G401.6 (cell line): Measurements from ENCODE around the gene NANOS3.

Experiments
- FAIRE-seq: peaks from 2 replicates; lab custom pipeline; 2012; peaks lifted over from hg19 to GRCh38; lab: Jason Lieb, UNC

The NANOS3 gene

DNA sequence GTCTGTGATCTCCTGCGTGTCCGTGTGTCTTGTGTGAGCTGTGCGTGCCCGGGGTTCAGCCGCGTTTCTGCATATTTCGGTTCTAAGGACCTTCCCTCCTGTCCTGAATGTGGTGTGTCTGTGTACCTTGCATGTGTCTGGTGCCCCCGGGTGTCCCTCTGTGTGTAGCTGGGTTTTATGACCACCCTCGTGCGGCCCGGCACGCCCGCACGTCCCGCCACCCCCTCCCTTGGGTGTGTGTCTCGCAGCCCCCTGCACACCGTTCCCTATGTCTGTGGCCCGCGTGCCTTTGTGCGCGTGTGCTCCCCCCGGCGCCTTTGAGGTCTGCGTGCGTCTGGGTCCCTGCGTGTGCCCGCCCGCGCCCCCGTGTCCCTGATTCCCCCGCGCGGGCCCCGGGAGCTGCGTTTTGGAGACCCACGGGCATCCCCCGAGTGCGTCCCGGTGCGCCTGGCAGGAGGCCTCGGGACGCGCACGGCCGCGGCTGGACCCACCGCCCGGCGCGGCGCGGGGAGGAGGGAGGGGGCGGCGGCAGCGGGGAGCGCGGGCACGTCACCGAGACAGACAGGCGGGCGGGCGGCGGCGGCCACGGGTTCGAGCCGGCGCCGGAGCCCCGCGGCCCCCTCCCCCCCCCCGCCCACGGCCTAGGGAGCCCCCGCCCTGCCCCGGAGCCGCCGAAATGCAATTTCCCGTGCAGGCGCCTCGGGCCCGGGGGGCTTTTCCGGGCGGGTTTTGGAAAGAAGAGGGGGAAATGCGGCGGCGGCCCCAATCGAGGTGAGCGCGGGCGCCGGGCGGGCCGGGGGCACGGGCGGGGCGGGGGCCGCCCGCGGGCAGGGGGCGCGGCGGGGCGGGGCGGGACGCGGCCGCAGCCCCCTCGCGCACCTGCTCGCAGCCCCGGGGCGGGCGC, 12.0 kb upstream of the NANOS3 start:
- no peak for FAIRE-seq

DNA sequence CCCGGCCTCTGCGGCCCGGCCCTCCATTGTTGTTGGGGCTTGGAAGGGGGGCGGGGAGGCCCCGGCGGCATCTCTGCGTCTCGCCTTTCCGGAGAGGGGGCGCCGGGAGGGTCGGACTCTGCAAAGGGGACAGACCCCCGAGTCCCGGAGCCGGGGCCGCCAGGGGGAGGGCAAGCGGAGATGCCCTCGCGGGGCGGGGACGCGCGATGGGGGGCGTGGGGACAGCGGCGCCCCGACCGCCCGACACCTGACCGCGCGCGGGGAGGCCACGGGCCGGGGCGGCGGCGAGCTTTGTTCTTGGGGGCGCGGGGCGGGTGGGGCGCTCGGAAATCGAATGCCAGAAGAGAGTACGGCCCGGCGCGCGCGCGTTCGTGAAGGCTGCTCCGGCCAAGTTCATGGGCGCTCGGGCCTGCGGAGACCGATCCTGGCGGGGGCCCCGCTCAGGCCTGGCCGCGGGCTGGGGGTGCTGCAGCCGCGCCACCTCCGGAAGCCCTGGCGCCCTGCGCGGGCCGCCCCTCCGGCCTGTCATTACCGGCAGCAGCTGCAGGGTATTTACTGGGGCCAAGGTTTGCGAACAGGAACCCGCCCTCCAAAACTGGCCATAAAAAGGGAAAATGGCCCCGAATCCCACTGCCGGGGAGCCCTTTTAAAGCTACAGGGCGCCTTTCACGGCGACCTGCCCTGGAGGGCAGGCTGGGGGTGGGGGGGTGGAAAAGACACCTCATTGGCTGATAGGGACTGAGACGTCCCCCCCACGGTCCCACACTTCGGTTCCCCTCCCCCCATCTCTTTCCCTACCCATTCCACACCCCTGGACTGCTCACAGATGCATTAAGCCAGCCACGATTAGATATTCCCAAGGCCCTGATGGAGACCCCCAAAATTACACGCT, 11.1 kb upstream of the NANOS3 start:
- no peak for FAIRE-seq

DNA sequence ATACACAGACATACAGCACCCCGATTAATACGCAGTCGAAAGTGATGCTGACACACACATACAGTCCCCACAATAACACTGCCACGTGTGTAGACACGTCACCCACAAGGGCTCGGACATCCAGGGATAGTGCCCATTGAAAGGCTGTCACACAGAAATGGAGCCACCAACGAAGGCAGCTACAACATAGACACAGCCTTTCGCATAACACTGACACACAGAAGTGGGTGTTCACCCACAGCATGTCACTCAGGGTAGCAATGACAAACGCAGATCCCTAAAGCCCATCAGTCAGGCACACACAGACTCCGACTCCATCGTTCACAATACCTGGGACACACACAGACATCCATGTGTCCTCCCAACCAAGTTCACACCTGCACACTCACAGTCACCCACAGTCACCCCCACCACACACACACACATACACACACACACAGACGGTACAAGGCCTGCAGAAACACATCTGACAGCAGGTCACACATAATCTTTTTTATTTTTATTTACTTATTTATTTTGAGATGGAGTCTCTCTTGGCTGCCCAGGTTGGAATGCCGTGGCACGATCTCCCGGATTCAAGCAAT, 10.4 kb upstream of the NANOS3 start:
- no peak for FAIRE-seq

DNA sequence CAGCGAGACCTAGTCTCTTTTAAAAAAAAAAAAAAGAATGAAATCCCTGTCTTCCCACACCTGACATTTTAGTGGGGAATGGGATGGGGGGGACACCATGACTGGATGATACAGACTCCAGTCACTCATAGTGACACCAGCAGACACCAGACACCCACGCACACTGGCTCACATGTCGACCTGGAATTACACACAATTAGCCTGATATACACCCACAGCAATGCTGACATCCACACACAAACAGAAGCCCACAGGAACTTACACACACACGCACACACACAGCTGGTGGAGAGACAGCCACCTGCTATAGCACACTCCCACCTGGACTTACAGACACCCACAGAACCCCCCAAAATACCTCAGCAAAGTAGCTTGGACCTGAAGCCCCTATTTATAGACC, 8.3 kb upstream of the NANOS3 start:
- FAIRE-seq, result no peak

DNA sequence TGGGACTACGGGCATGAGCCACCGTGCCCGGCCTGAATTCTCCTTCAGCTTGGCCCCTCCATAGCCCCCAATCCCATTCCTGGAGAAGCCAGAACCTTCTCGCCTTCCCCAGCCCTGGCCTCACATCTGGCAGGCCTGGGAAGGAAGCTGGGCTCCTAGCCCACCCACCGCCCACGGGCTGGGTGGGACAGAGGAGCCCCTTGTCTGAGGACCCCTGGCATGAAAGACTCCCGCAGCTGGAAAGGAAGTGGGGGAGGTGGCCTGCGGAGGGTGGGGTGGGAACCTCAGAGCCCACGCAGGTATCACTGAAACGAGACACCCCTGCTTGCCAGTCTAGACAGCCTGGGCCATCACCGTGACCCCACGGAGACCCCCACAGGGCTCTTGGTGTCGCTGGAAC, 7.7 kb upstream of the NANOS3 start:
- no peak for FAIRE-seq

DNA sequence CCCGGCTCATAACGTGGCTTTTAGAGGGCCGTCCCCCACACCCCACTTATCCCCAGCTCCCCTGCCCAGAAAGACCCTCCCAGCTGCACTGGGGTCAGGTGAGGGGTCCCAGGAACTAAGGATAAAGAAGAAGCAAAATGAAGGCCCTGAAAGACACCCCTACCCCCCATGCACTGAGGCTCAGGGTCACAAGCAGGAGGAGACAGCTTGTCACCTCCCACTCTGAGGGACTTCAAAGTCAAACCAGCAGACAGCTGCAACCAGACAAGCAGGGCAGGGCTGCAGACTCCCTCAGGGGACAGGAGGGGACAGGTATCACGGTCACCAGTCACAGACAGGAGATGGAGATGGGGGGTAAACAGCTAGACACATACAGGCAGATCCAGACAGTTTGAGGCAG, 6.1 kb upstream of the NANOS3 start:
- FAIRE-seq, result no peak

DNA sequence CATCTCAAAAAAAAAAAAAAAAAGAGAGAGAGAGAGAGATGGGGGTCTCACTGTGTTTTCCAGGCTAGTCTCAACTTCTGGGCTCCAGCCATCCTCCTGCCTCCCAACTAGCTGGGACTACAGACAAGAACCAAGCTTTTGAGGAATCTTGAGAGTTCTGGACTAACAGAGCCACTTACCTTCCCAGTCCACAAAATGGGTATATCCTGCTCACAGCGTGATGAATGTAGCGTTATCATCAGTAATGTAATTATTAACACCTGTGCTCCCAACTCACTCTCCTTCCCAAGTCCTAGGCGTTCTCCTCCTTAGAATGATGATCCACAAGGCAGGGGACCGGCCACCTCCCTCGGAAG, 4.6 kb upstream of the NANOS3 start:
- no peak for FAIRE-seq

DNA sequence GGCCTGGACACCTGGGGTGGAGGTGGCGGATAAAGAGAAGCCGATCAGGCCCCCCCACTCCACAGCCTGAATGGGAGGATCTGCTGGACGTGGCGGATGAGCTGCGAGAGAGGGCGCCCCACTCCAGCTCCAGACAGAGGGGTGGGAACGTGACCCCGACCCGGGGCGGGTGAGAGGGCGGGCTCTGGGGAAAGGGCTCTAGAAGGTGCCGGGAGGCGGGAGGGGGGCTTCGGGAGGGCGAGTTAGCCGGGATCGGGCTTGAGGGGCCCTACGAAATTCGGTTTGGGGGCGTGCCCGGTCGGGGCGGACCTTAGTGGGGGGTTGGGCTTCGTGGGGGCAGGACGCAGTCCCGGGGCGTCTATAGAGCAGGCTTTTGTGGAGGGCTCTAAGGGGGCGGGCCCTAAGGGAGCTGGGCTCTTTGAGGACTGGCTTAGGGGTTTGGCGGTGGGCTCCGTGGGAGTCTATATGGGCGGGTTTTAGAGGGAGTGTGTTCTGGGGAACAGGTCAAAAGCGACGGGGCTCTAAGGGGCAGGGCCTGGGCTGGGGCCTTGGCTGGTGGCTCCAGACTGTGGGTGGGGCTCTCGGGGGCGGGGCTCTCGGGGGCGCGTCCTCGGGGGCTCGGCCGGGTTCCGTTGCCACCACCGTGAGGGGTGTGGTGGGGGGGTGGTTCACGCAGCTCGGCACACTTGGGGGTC, 4.1 kb upstream of the NANOS3 start:
- FAIRE-seq, result no peak

DNA sequence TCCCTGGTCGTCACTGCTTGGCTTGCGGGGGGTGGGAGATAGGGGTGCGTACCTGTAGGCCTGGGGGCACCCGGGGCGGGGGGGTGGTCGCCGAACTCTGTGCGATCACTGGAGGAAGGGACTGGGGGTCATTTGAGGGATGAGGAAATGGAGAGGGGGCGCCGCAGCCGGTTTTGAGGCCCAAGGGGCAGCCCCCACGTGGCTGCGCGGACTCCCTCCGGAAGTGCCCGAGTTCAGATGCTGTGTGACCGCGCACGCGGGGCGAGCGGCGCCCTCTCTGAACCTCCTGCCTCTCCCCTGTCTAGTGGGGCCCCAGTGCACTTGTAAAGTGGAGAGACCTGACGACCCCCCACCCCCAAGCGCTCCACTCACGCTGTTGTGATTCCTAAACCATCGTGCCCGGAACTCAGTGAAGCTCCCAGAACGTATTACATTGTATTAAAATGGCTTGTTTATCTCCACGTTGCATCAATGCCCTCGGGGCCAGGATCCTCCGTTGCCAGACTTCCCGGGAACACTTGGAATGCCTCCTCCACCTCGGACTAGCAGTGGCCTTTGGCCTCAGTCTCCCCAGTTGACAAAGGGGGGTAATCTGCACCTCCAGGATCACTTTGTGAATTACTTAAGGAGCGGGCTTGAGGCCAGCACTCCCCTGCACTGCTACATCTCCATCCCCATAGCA, 3.0 kb upstream of the NANOS3 start:
- no peak for FAIRE-seq

DNA sequence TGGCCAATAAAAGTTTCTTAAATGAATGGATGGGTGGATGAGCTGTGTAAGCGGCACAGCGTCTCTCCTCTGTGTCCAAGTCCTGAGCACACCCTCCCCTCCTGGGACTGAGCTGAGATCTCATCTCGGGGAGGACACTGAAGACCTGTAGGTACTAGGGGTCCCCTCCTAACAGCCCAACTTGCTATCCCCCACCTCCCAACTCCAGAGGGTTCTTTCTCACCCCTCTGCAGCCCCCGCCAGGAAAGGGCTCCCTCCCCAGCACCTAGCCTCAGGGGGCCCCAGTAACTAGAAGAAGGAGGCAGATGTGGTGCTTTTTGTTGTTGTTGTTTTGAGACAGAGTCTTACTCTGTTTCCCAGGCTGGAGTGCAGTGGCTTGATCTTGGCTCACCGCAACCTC, 1.1 kb upstream of the NANOS3 start:
- FAIRE-seq, result no peak

DNA sequence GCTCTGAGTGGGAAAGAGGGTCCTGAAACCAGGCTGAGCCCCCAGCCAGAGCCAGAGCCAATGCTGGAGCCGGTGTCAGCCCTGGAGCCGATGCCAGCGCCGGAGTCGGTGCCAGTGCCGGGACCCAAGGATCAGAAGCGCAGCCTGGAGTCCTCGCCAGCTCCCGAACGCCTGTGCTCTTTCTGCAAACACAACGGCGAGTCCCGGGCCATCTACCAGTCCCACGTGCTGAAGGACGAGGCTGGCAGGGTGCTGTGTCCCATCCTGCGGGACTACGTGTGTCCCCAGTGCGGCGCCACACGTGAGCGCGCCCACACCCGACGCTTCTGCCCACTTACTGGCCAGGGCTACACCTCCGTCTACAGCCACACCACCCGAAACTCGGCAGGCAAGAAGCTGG, 369 bp downstream of the NANOS3 start:
- FAIRE-seq, result no peak

DNA sequence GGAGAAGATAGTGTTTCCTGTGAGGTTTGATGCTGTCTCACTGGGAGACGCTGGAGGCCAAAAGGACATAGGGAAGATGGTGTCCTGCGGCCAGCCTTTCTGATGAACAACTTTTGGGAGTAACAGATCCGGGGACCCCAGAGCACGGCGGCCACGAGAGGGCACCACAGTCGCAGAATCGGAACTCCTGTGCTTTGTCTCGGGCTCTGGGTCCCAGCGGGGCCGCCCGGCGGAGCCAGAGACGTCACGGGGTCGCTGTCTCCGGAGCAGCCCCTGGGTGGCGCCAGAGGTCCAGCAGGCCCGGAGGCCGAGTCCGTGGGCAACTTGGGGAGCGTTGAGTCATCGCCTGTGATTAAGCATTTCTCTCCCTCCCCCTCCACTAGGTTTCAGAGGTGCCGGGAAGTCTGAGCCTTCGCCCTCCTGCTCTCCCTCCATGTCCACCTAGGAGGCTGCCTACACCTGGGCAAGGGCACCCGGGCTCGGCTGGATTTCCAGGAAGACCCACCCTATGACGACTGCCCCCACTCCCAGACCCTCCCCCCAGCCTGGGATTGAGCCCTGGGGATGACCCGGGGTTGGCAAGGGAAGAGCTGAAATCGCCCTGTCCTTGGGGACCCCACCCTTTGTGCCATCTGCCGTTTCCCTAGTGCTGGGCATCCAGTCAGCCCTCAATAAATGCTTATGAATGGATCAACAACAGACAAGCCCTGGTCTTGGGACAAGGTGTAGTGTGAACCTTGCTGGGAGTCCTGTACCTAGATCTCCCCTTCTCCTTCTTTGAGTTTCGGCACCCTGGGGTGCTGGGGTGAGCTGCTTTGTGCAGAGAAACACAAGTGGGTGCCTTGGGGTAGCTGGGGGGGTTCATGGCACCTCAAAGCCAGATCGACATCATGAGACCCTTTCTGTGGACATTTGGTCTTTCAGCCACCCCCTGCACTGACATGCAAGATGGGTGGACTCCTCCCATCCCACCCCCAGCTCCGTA, 3.4 kb downstream of the NANOS3 start:
- peak; percentile 94 for FAIRE-seq

DNA sequence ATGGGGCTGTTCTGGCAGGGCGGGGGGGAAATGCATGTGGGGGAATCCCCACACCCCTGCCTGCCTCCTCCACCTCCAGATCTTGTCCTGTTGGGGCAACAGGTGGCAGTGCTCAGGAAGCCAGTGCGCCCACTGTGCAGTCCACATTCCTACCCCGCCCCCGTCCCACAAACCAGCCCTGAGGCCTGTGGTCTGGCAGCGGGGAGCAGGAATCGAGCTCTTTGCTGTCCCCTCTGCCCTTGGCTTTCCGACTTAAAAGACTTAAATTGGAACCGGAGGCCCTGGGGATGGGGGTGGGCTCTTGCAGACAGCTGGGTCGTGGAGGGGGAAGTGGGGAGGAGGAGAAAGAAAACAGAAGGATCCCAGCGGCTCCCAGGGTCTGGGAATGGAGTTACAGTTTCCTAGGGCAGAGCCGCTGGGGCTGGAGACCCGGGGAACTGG, 4.3 kb downstream of the NANOS3 start:
- no peak for FAIRE-seq

DNA sequence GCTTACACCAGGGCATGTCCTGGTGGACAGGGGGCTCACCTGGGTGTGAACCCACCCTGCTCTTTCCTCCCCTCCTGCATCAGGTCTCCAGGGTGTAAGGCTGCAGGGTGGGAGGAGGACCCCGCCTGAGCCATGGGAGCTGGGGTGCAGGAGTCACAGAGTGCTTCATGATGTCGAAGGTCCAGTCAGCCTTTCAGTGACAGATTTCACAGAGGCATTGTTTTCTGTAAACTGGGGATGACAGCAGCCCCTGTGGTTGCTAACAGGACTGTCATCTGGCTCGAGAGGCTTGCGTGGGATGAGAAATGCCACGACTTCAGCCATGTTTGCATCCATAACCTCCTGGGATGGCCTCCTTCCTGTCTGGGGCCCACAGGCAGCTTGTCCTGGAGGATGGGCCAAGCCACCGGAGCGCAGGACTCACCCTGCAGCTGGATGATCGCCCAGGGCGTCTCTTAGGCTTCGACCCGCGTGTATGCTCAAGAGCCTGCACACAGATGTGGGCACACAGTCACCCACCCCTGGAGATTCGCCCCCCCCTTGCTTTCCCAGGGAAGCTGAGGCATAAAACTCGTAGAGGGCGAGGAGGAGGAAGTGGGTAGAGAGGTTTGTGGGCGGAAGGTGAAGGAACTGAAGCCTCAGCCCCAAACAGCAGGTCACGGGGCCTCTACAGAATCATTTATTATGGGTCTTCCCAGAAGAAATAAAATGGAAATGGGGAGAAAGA, 4.9 kb downstream of the NANOS3 start:
- FAIRE-seq, result no peak

DNA sequence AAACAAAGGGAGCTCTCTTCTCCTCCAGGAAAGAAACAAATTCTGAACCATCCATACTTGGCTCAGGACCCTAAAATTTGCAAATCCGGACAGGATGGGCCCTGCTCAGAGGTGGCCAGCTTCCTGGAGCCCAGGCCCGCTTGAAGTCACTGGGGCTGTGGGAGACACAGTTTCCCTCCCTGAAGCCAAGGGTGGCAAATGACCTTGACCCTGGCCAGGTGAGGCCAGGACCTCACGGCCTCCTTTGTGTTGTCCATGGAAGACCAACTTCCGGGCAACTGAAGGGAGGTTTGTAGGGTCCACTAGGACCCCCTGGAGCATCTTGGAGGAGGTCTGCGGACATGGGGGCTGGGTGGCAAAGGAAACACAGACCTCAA, 5.5 kb downstream of the NANOS3 start:
- no peak for FAIRE-seq

DNA sequence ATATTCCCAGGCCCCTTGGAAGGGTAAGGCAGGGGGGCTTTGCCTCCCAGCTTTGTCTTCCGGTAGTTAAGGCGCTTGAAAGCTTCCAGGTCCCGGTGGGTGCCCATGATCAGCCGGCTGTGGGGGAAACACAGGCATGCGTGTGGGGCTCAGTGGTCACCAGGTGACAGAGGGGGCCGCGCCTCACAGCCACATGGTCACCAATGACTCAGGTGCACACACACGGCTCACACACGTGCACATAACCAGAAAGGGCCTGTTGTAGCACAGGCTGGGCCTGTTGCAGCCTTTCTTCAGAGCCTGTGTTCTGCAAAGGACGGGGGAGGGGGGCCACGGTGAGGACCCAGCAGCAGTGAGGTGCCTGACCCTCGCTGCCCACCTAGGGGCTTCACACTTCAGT, 5.9 kb downstream of the NANOS3 start:
- FAIRE-seq, result no peak

DNA sequence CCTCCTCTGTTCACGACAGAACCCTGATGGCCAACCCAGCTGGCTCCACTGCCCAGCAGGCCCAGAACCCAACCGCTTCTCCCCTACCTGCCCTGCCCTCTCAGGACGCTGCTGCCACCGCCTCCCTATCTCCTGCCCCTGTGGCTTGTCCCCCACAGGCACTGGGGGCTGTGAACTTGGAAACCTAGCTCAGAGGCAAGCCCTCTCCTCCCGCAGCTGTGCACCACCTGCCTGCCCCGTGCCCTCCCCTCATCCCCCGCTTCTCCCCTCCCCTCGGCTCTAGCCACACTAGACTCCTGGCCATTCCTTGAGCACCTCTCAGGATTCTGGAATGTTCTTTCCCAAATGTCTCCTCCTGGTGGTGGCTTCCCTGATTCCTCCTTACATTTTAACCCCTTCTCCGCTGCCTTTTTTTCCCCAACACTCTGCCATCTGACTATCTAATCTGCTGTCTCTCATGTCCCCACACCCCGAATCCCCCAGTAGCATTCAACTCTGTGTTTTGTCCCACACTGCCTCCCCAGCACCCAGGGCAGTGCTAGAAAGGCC, 6.7 kb downstream of the NANOS3 start:
- no peak for FAIRE-seq

DNA sequence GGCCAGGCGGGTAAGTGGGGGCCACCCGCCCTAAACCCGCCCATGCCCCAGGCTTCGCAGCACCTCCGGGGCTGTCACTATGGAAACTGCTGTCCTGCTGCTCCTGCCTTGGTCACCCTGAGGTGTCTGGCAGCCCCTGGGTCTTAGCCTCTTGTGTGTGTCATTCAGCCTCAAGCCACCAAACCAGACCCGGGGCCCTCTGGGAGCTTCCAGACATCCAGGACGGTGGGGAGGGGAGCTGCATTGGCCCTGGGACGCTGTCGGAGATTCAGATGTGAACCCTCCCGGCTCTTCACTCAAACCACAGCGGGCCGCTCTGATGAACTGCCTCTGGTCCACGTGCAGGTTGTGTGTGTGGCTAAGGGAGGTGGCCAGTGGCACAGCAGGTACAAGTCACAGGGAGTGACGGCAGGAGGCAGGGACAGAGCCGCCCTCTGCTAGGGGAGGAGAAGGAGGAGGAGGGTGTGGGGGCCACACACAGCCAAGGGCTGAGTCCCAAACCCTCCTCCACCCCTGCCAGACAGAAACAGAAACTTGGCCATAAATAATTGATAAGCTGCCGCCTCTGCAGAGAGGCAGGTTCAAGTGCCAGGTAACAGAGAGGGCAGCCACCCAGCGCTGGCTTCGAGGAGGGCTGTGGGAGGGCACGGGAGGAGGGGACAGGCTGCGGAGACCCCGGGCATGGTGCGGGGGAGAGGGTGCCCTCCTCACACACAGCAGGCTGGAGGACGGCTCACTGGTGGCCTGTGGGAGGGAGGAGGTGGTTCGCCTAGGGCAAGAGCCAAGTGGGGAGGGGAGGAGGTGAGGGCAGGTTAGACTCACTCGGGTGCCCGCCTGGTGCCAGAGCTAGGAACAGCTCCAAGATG, 8.0 kb downstream of the NANOS3 start:
- FAIRE-seq, result no peak
